K562 (cell line): Measurements from ENCODE around the gene GPC2. TPM values are rescaled to one million over a fixed set of nuclear protein-coding genes. Genes with fewer than 3 reads are reported as not detected.
A peak's percentile ranks its signal among the peaks of the same experiment; 100 is the strongest.

Experiments
- ATF3 ChIP-seq, 2 experiments: fragments of 450-650 bp in 1 of 2; sonication (generic) in 1 of 2; formaldehyde crosslinking in 1 of 2; IDR thresholded peaks in 1 of 2; conservative IDR thresholded peaks in 1 of 2; 2 replicates each; pipeline versions ENCODE4 v1.6.1 to v1.8.1; 2016 to 2023; ENCODE audit warnings: mild to moderate bottlenecking in 2 of 2, moderate library complexity in 2 of 2, inconsistent platforms in 1 of 2, missing genetic modification reagents in 1 of 2
- ATF4 ChIP-seq: fragments of 450-650 bp; formaldehyde crosslinking; IDR thresholded peaks from 2 replicates; pipeline ENCODE4 v1.4.0; 2022; ENCODE audit warnings: mild to moderate bottlenecking, moderate library complexity
- CTCF ChIP-seq, 3 experiments: IDR thresholded peaks in 2 of 3; conservative IDR thresholded peaks in 1 of 3; 2 replicates each; pipeline ENCODE4 v1.5.1; 2011 to 2012; ENCODE audit warnings: low read length in 3 of 3, mild to moderate bottlenecking in 3 of 3, control low read depth in 2 of 3, improper control_type of control experiment in 1 of 3, inconsistent platforms in 1 of 3, low read depth in 1 of 3, mixed read lengths in 1 of 3, moderate library complexity in 1 of 3; ENCODE audit not compliant: insufficient read depth in 2 of 3
- DNMT1 ChIP-seq: fragments of 450-650 bp; IDR thresholded peaks from 2 replicates; pipeline ENCODE4 v1.6.1; 2016; ENCODE audit warnings: antibody characterized with exemption, mild to moderate bottlenecking
- FOS ChIP-seq: IDR thresholded peaks from 3 replicates; pipeline ENCODE4 v1.6.1; 2011; ENCODE audit not compliant: insufficient read length; ENCODE audit errors: extremely low read depth
- FOXA3 ChIP-seq, 2 experiments: fragments of 450-650 bp in 1 of 2; sonication (generic) in 1 of 2; formaldehyde crosslinking; IDR thresholded peaks in 1 of 2; conservative IDR thresholded peaks in 1 of 2; 2 replicates each; pipeline versions ENCODE4 v1.4.0 to v1.8.0; 2020 to 2022; ENCODE audit warnings: mild to moderate bottlenecking in 2 of 2, missing genetic modification reagents in 1 of 2
- HMBOX1 ChIP-seq: sonication (generic); IDR thresholded peaks from 2 replicates; pipeline ENCODE4 v1.6.1; 2016
- MCM2 ChIP-seq: fragments of 450-650 bp; IDR thresholded peaks from 2 replicates; pipeline ENCODE4 v1.6.1; 2017; ENCODE audit warnings: low read depth, mild to moderate bottlenecking
- MNT ChIP-seq, 2 experiments: fragments of 450-650 bp; conservative IDR thresholded peaks; 2 replicates each; pipeline ENCODE4 v1.6.1; 2017; ENCODE audit warnings: mild to moderate bottlenecking in 2 of 2, moderate library complexity in 2 of 2
- RBM22 ChIP-seq: fragments of 200-400 bp; formaldehyde crosslinking; IDR thresholded peaks from 2 replicates; pipeline ENCODE4 v1.6.1; 2018; ENCODE audit warnings: low read length, low read depth; ENCODE audit not compliant: poor library complexity, severe bottlenecking
- RFX7 ChIP-seq: fragments of 250-450 bp; sonication (Bioruptor Pico); IDR thresholded peaks from 2 replicates; pipeline ENCODE4 v1.5.1; 2021; ENCODE audit warnings: mild to moderate bottlenecking
- SMC3 ChIP-seq: conservative IDR thresholded peaks from 2 replicates; pipeline ENCODE4 v1.6.1; 2011; ENCODE audit warnings: low read depth, low read length, improper control_type of control experiment; ENCODE audit not compliant: insufficient read depth
- TEAD1 ChIP-seq, 2 experiments: fragments of 450-650 bp in 1 of 2; sonication (generic) in 1 of 2; formaldehyde crosslinking; IDR thresholded peaks; 2 replicates each; pipeline versions ENCODE4 v1.4.0 to v1.8.0; 2020 to 2022; ENCODE audit warnings: mild to moderate bottlenecking in 2 of 2, missing genetic modification reagents in 1 of 2
- ZBED1 ChIP-seq: IDR thresholded peaks from 2 replicates; pipeline ENCODE4 v1.6.1; 2014
- ZFP1 ChIP-seq: fragments of 450-650 bp; formaldehyde crosslinking; IDR thresholded peaks from 2 replicates; pipeline ENCODE4 v1.4.0; 2020; ENCODE audit warnings: mild to moderate bottlenecking, mixed read lengths
- ZNF41 ChIP-seq: fragments of 250-450 bp; sonication (Bioruptor Pico); conservative IDR thresholded peaks from 2 replicates; pipeline ENCODE4 v1.4.0; 2020; ENCODE audit warnings: mild to moderate bottlenecking
- ZNF592 ChIP-seq: fragments of 450-650 bp; IDR thresholded peaks from 2 replicates; pipeline ENCODE4 v1.6.1; 2017; ENCODE audit warnings: antibody characterized with exemption, mild to moderate bottlenecking
- polyA plus RNA-seq, 8 experiments: library from polyadenylated mRNA; depleted of rRNA in 4 of 8; stranded (reverse) in 5 of 8; unstranded in 3 of 8; fragments of >200 nt; fragmentation: Nextera tagmentation in 2 of 8; fragmentation: Illumina TruSeq in 1 of 8; extraction: Ambion mirVana in 2 of 8; extraction: Trizol in 1 of 8; gene quantifications; 2 replicates each; pipeline versions ENCODE4 v1.2.1 to v1.2.3, GENCODE V29; 2011 to 2014; ENCODE audit warnings: inconsistent platforms in 1 of 8, missing spikeins in 1 of 8
- total RNA-seq, 7 experiments: library from RNA; depleted of rRNA in 6 of 7; stranded (reverse); fragments of >200 nt in 6 of 7; fragmentation: Illumina TruSeq in 2 of 7; extraction: Trizol in 2 of 7; gene quantifications; 2 replicates each; pipeline versions ENCODE4 v1.2.1 to v1.2.3, GENCODE V29; 2011 to 2021; ENCODE audit warnings: low replicate concordance in 1 of 7

The GPC2 gene
- total and polyA plus RNA-seq, 9 of the 15 experiments (the other 6 are each of a cell fraction or from before 2014, with no cell fraction given) = 0.06 to 7.7 (median 1.4) TPM; not detected in 1

GRCh38 chr7:100208911-100209408, 31.8 kb upstream of the GPC2 start (continued):
- TF ChIP-seq ZNF592 (no peak), ATF3 (IDR thresholded peaks at IDR 0.05) (no peak), ATF3 (CRISPR knock-in tag; conservative IDR thresholded peaks at IDR 0.05) (no peak), ZBED1 (no peak), CTCF (IDR thresholded peaks at IDR 0.05 in 2 of 3, conservative IDR thresholded peaks at IDR 0.05 in 1 of 3; ENCODE audit: insufficient read depth in 2 of 3, low read depth in 1 of 3, low read length in 3 of 3) (peak in 2 of 3 experiments; percentile 17 to 18; a peak in 2 of 6 replicates), ZFP1 (no peak), RFX7 (CRISPR knock-in tag) (no peak), MNT (conservative IDR thresholded peaks at IDR 0.05) (no peak), TEAD1 (CRISPR knock-in tag; IDR thresholded peaks at IDR 0.05) (0 out of 4 replicates have a peak, but pooled peaks of 1 of the 2 experiments have one; percentile 48), ATF4 (peak; percentile 9; the same call in 1 of the 2 replicates), ZNF41 (CRISPR knock-in tag) (no peak), RBM22 (no peak), FOS (no peak), MCM2 (no peak), DNMT1 (no peak), FOXA3 (CRISPR knock-in tag; conservative IDR thresholded peaks at IDR 0.05 in 1 of 2, IDR thresholded peaks at IDR 0.05 in 1 of 2) (no peak), HMBOX1 (peak; percentile 91), SMC3 (no peak)
